HPDE6-E6E7 (cell line): ENCODE measurements around the gene ABHD16A.
"Not testable (repeated sequence)": the region's sequence is repeated elsewhere in the genome, so short reads cannot be mapped to it uniquely, and the experiment has no call there.

Source experiments
- DNase-seq: peaks from one replicate; pipeline ENCODE4 v3.0.0; 2011; ENCODE audit warnings: missing footprints; ENCODE audit errors: extremely low spot score

Gene ABHD16A

GRCh38 chr6:31713991-31714684 lies 11.0 kb upstream of the ABHD16A start:
- no peak for DNase-seq

DNA sequence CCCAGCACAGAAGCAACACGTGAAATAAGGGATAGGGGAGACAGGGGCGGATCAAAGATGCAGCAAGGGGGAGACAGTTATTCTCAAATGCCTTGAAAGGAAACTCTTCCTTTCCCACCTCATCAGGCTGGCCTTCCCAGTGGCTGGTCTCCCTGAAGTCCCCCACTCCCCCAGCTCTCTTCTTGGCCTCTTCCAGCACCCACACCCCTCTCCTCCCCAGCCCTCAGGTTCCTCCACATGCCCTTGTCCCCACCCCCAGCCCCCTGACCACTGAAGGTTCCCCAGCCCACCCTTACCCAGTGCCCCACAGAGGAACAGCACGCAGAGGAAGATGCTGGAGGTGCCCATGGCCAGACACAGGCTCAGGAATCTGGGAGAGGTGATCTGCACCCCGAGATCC lies 10.3 kb upstream of the ABHD16A start:
- no peak for DNase-seq

DNA sequence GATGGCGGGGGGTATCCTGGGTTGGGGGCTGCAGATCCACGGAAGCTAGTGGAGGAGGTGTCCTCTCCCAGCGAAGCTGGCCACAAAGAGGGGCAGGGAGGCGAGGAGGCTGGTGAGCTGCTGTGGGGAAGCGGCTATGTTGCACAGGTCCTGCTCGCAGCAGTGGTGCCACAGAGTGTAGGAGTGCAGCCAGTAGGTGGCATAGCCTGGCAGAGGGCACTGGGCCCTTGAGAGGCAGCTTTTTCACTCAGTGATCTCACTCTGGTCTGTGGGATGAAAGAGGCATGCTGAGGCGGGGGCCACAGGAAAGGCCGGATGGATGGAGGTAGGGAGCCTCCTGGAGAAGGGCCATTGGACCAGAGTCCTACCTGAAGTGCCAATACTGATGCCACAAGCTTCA lies 9.2 kb upstream of the ABHD16A start:
- no peak for DNase-seq

DNA sequence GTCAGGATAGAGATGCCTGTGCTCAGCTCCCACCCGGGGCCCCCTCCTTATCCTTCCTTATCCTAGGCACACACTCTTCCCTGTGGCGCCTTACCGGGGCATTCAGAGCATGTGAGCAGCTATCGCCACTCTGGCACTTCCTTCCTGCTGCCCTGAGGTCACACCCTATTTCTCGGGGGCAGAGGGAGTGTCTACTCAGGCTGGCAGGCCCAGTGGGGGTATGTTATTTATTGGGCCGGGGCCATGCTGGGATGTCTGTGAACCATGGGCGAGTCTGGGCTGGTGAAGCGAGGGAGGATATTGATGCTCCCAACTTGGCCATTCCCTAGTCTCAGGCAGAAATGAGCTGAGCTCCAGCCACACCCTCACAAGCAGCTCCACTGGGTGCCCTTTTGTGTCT lies 8.1 kb upstream of the ABHD16A start:
- DNase-seq, result peak; percentile 36

DNA sequence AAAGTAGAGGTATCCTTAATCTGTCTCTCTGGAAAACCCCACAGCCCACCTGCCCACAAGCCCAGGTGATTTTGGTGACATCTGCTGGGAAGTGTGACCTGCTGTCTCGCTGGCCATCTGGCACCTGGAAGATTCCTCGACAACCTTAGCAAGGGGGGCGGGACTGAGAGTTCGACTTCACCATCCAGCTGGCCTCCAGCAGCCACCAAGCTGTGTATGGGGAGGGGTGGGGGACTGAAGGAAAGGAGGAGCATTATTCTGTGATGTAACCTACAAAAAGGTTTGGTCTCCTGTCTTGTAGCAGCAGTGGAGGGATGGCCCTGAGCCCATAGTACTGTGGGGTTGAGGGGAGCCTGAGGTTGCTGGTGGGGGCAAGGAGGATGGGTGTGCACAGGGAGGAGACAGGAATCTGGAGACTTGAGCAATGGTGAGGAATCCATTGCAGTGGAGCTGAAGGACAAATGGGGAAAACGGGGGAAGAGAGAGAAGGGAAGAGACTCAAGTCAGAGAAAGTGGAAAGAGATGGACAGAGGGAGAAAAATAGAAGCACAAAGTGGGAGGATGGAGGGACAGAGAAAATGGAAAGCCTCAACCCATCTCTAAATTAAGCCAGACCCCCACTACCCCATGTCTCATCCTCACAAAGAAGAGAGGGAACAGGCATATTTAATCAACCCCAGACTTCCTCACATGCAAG lies 7.5 kb upstream of the ABHD16A start:
- DNase-seq, result no peak

GRCh38 chr6:31709157-31709556 lies 6.0 kb upstream of the ABHD16A start:
- DNase-seq, result not testable (repeated sequence)

DNA sequence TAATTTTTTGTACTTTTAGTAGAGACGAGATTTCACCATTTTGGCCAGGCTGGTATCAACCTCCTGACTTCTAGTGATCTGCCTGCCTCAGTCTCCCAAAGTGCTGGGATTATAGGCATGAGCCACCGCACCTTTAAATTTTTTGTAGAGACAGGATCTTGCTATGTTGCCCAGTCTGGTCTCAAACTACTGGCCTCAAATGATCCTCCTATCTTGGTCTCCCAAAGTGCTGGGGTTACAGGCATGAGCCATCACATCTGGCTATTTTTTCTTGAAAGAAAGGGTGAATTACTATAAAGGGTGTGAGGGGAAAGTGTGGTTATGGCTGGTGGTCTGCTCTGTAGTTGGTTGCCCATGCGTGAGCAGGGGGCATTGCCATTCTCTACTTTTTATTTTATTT lies 5.1 kb upstream of the ABHD16A start:
- no peak for DNase-seq

GRCh38 chr6:31707701-31708100 lies 4.6 kb upstream of the ABHD16A start:
- DNase-seq, result no peak

DNA sequence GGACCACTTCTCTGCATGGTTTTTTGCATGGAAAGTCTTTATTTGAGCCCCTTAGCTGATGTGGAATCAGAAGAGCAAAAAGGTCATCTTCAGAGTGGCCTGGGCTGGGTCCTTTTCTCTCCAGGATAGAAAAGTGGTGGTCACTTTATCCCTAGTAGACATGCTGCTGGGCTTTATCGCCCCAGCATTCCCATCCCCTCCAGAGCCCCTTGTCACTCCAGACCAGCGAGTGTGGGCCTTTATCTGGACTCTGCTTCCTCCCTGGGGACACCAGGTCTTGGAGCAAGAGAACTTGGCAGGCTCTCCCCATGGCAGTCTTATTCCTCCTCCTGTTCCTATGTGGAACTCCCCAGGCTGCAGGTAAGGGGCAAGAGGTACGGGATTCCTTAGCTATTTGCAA lies 3.5 kb upstream of the ABHD16A start, which contains the start of gene LY6G6F:
LY6G6F (plus strand) TSS at position 268 of the 400 bp plus-strand sequence; CDS start at position 309, 41 bp downstream.
- no peak for DNase-seq

DNA sequence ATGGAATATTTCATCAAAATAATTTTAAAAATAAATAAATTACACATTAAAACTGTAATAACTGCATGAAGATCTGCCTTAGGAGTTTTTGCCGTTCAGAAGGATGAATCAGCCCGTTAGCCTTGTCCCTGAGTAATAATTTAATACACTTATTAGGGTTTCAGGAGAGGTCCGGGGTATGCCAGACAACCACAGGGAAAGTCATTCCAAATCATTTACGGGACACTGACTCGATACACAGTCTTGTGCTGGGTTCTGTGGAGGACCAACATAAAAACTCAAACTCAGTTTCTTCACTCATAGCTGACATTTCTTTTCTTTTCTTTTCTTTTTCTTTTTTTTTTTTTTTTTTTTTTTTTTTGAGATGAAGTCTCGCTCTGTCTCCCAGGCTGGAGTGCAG lies 2.8 kb upstream of the ABHD16A start:
- DNase-seq, result no peak

GRCh38 chr6:31702405-31702818 lies 712 bp downstream of the ABHD16A start:
- no peak for DNase-seq

- DNase-seq, result no peak
Observed at GRCh38 chr6:31701666-31702404, 1.3 kb downstream of the ABHD16A start.

- DNase-seq, result no peak
Observed at GRCh38 chr6:31700740-31701401, 2.3 kb downstream of the ABHD16A start.

- no peak for DNase-seq
Observed at GRCh38 chr6:31697555-31697954, 5.6 kb downstream of the ABHD16A start.

- no peak for DNase-seq
Observed at GRCh38 chr6:31693535-31693934, 9.6 kb downstream of the ABHD16A start.

- no peak for DNase-seq
Observed at GRCh38 chr6:31692886-31693285, 10.2 kb downstream of the ABHD16A start.

DNA sequence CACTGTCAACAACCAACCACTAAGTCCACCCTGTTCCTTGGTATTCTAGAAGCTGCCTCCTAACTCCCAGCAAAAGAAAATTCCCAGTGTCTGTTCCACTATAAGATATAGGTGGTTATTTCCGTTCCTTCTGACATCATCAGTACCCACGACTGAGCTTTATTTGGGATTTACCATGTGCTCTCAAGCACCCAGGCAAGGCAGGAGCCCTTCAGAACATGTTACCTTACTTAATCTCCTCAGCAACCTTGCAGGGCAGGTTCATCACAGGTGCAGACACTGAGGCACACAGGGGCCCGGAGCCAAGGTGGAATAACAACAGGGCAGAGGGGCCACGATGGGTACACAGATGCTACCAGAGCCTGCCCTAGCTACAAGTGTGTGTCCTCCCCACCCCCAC lies 10.8 kb downstream of the ABHD16A start:
- no peak for DNase-seq

GRCh38 chr6:31691564-31692108 lies 11.5 kb downstream of the ABHD16A start:
- DNase-seq, result no peak

GRCh38 chr6:31691078-31691463 lies 12.1 kb downstream of the ABHD16A start:
- DNase-seq, result no peak

GRCh38 chr6:31690231-31691077 lies 12.7 kb downstream of the ABHD16A start:
- no peak for DNase-seq
